Activated CD8-positive, alpha-beta memory T cell treated with anti-CD3 and anti-CD28 coated beads for 4 hours (primary cell): ENCODE data around the gene INO80C.

ENCODE experiments used
- DNase-seq, 2 donors: peaks; one replicate each; pipeline ENCODE4 v3.0.0-alpha.2; 2020; ENCODE audit warnings: low read depth in 2 of 2

The INO80C gene, protein sequence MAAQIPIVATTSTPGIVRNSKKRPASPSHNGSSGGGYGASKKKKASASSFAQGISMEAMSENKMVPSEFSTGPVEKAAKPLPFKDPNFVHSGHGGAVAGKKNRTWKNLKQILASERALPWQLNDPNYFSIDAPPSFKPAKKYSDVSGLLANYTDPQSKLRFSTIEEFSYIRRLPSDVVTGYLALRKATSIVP

DNA sequence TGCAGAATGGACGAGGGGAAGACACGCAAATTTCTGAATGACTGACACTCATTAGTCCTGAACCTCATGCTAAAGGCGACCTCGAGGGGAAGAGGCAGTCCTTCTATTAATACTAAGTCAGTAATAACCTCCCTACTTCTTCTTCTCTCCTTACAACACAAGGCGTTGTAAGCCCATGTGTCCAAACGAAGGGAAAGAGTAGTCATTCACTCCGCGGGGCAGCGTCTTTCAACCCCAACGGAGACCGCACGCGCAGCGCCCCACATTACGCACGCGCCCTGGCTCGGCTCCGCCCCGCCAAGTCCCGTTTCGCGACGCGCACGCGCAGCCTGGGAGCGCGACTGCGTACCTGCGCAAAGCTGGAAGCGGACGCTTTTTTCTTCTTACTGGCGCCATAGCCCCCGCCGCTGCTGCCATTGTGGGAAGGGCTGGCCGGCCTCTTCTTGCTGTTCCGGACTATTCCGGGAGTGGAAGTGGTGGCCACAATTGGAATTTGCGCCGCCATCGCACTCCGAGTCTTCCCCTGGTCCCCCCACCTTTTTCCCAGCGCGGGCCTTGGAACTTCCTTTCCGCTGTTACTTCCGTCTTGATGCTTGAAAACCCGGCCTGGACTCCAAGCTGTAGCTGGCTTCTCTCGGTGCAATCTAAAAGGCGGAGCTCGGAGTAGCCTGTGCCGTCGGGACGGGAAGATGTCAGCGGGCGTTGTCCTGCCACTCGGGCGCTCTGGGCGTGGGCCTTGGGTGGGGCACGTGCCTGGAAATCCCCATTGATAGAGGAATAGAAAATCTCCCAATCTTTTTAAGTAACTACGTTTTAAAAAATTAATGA, at the start of gene INO80C:
INO80C (minus strand) TSS at position 591 of the 828 bp plus-strand sequence; CDS start at position 505, 86 bp downstream.
- peak; percentile 84 to 87 for DNase-seq

DNA sequence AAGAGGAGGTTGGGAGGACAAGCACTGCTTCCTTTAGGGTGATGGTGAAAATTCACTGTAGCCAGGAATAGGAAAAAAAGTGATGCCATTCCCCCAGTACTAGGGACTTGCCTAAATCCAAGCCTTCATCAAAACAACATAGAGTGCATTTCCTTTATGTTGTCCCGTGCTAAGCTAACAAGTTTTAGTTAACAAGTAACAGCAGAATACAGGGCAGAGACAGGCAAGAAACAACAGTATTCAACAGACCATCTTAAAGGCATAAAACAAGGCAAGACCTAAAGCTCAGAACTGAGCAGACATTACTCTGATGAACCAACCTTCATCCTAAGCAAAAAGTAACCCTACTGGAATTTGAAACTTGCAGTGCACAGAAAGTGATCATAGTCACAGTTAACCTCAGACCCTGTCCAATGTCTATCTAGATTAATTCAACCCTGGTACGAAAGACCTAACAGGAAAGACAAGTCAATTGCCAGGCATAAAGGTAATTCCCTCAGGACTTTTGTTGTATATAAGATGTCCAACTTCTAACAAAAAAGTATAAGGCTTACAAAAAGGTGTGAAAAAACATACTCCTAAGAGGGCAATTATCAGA, 49.3 kb upstream of the INO80C start:
- DNase-seq = no peak

DNA sequence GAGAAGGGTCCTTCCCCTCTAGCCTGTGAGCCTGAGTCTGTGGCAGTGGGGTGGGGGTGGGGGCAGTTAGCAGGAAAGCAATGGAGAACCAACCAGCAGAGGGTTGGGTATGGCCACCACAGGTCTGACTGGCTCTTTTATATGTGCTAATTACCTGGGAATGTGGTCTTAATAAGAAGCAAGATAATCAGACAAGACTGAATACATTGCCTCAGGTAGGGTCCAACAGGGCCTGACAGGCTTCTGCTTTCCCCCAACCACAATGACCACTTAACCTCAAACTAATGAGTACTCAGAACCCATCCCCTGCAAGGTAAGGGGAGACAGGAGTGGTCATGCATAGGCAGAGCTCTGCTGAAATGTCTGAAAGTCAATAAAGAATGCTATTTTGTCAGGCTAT, 44.6 kb upstream of the INO80C start:
- DNase-seq = no peak

DNA sequence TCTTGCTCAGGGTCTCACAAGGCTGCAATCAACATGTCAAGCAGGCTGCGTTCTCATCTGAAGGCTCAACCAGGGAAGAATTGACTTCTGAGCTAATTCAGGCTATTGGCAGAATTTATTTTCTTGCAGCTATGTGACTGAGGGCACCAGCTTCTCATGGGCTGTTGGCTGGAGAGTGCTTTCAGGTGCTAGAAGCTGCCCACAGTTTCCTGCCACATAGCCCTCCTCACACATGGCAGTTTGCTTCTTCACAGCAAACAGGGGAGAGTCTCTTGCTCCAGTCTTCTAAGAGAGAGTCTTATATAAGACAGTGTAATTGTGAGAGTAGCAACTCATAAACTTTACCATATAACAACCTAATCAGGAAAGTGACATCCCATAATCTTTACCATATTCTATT, 37.5 kb upstream of the INO80C start:
- no peak for DNase-seq

DNA sequence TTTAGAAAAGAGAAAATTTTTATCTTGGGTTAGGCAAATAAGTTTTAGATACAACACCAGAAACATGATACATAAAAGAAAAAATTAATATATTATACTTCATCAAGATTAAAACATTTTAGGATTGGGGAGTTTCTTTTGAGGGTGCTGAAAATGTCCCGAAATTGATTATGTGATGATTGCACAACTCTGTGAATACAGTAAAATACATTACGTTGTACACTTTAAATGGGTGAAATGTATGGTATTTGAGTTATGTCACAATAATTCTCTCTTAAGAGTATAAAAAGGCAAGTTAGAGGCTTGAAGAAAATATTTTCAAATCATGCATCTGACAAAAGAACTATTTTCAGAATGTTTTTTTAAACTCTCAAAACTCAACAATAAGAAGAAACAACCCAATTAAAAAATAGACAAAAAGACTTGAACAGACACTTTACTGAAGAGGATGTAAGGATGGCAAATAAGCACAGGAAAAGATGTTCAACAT, 36.2 kb upstream of the INO80C start:
- DNase-seq = no peak

DNA sequence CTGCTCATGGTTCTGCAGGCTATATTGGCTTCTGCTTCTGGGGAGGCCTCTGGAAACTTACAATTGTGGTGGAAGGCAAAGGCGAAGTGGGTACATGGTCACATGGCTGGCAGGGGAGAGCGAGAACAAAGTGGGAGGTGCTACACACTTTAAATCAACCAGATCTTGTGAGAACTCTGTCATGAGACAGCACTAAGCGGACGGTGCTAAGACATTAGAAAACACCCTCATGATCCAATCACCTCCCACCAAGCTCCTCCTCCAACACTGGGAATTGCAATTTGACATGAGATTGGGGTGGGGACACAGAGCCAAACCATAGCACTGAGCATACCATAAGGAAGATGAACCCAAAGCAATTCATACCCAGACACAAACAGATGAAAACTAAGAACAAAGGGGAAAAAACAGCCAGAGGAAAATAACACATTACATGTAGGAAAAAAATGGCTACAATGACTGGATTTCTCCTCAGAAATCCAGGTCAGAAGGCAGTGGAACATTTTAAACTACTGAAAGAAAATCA, 31.1 kb upstream of the INO80C start:
- no peak for DNase-seq

DNA sequence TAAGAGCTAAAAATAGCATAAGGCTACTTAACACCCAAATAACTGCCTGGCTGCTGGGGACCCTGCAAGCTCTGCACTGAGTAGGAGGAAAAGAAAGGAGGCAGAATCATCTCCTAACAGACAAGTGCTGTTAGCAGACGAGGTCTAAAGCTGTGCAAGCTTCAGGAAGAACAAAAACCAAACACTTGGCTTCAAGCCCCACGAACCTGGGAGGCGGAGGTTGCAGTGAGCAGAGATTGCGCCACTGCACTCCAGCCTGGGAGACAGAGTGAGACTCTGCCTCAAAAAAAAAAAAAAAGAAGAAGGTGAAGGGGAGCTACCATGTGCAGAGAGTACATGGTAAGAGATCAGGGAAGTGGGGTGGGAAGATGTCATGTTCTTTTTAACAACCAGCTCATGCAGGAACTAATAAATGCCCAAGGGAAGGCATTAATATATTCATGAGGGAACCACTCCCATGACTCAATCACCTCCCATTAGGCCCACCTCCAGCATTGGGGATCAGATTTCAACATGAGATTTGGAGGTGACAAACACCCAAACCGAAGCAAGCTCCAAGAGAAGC, 28.8 kb upstream of the INO80C start:
- DNase-seq = no peak

DNA sequence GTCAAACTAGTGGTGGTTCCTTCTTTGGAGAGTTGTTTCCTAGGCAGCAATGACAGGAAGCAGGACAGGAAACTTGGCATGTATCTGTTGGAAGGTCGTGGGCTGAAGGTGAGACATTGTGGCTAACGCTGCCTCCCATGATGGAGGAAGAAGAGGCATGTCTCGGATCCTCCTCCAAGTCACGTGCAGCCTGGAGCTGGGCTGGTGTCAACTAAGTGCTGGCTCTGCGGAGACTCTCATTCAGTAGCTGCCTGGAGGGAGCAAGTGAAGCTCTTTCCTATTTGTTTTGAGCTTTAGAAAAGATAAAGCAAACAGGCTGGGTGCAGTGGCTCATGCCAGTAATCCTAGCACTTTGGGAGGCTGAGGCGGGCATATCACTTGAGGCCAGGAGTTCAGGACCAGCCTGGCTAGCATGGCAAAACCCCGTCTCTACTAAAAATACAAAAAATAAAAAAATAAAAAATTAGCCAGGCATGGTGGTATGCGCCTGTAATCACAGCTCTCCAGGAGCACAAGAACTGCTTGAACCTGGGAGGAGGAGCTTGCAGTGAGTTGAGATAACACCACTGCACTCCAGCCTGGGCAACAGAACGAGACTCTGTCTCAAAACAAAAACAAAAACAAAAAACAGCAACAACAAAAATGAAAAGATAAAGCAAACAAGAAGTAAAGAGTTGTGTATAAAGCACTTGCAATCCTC, 28.2 kb upstream of the INO80C start:
- DNase-seq = no peak

DNA sequence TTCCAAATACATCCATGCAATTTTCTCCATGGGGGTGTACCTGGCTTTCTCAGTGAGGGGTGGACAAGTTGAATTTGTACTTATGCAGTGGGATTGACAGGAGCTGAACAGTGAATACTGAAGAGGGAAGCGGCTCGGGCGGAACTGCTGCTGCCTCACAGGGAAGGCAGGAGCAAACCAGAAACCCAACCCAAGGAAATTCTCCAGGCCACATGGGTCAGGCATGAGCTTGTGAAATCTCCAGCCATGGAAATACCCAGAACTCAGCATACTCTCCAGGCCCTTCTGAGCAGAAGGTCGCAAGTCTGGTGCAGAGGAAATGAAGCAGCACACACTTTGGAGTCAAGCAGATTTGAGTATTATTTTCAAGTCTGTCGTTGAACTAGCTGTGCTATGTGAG, 26.5 kb upstream of the INO80C start:
- no peak for DNase-seq

DNA sequence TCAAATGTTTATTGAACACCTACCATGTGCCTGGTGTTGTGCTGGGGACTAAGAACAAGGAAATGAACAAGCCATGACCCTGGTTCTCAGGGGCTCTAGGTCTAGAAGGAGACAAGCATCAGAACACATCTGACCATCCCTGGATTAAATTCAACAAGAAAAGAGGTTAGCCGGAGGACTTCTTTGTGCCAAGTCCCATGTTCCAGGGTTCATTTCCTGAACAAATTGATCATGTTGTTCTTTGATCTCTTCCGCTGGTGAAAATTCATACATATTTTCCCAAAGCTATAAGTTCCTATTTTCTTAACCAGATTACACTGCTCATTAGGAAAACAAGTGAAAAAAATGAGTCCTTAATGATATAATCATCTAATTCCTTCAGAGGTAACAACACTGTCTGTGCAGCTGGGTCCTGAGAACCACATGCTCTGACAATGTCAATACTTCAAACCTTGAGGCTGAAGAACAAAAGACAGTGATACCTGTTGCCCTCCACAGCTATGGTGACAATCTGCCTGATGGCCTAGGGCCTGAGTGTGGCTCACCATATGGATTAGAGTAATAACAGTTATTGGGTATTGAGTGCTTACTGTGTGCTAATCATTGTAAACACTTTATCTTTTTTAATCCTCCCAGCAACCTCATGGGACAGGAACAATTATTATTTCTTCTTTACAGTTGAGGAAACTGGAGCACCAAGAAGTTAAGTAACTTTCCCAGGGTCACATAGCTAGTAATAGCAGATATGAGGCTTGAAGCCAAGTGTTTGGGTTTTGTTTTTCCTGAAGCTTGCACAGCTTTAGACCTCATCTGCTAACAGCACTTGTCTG, 24.6 kb upstream of the INO80C start:
- DNase-seq = no peak

DNA sequence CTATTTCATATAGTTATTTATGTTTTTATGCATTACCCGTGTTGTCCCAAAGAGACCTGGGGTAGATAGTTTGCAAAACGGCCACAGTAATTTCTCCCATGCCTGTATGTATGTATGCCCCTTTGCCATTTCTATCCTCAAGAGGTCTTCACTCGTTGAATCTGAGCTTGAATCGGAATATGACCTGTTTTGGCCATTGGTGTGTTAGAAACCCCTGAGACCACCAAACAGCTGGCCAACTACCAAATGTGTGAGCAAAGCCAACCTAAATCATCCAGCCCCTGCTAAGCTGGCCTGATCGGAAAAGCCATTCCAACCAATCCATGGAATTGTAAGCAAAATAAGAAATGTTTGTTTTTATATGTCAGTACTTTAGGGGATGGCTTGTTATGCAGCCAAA, 23.4 kb upstream of the INO80C start:
- DNase-seq = no peak

DNA sequence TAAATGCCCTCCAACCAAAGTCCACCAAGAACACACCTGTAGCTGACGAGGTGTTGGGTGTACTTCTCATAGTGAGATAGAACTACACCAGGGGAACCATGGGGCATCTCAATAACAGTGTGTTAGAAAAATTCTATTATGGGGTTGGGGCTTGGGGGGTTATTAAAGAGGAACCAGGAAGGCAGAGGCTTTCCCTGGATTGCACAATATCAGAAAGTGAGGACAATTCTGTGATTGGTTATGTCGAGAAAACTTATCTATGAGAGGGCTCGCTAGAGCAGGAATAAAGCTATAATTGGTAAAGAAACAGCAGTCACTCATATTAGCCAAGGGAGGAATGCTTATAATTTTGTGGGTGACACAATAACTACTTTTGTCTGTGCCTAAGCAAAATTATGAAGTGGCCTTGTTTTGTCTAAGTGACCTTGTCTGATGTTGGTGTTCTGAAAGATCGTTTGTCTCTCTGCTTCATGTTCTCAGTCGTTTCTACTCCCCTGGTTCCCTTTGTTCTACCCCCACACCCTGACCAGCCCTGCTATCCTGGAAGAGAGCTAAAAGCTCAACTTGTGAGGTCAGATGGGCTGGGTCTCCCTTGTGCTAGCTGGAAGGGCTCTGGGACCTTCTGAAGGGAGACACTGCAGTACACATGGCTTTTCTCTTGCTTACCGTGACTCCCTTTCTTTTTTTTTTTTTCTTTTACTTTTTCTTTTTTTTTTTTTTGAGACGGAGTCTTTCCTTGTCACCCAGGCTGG, 21.6 kb upstream of the INO80C start:
- DNase-seq = no peak

DNA sequence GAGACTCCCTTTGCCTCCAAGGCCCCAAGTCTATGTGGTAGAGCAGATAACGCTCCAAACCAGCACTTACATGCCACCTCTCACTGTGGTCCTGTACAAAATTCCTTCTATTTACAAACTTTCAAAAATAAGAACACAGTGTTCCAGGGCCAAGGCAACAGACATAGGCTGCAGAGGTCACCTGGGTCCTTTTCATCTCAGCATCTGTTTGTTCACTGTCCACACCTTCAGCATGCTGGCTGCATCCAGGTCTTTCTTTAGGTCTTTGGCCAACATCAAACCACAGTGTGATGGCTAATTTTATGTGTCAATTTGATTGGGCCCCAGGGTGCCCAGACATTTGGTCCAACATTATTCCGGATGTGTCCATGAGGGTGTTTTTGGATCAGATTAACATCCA, 20.0 kb upstream of the INO80C start:
- DNase-seq = no peak

DNA sequence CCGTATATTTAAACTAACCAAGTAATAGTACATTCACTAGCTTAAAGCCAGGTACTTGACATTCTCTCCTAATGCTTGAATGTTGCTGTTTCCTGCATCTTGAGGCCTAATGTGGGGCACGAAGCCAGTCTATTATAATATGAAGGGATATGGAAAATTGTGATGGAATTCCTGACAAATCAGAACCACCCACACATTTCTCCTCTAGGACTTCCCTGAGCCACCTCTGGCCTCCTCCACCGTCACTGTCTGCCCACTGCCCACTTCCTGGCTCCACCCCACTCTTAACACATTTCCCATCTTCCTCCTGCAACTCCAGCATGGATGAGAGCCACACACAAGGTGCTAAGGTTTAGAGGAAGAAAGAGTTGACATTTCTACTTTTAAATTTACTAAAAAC, 19.0 kb upstream of the INO80C start:
- no peak for DNase-seq

DNA sequence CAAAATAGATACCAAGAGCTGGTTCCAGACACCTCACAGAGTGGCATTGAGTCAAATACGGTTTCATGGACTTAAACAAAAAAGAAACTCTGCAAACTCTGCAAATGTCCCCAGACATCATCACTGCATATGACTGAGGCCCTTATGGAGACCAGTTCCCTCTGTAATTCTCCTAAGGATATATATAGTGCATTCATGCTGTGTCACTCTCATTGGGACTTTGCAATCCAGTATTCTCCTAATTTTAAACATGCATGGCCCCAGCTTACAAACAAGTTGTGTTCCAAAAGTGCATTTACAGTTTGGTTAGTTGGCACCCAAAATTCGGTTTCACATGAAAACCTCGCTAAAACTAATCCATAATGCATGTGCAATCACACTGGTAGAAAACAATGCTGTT, 18.6 kb upstream of the INO80C start:
- no peak for DNase-seq

DNA sequence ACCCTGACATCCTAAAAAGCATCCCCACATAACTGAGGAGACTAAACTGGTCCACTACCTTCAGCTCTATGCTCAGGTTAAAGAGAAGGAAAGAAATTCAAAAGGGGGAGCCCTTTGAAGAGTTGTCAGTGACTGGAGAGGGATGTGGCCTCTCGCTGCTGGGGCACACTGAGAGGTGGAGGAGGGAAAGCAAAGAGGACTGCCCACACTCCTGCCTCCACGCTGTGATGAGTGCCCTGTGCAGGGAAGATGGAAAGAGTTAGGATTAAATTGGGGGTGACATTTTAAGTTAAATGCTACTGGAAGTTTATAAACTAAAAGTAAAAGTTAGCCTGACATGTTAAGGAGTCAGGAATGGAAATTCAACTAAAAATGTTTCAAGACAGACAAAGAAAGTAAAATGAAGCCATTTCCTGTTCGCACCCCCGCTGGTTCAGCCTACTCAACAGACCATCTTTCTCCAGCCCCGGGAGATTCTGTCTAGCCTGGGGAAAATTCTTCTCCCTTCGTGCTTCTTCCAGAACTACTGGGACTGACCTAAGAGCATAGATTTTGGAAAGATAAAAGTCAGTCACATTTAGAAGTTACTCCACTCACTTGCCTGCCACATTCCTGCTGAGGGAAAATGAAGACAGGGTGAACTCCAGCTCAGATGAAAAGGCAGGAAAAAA, 17.8 kb upstream of the INO80C start:
- DNase-seq = no peak

DNA sequence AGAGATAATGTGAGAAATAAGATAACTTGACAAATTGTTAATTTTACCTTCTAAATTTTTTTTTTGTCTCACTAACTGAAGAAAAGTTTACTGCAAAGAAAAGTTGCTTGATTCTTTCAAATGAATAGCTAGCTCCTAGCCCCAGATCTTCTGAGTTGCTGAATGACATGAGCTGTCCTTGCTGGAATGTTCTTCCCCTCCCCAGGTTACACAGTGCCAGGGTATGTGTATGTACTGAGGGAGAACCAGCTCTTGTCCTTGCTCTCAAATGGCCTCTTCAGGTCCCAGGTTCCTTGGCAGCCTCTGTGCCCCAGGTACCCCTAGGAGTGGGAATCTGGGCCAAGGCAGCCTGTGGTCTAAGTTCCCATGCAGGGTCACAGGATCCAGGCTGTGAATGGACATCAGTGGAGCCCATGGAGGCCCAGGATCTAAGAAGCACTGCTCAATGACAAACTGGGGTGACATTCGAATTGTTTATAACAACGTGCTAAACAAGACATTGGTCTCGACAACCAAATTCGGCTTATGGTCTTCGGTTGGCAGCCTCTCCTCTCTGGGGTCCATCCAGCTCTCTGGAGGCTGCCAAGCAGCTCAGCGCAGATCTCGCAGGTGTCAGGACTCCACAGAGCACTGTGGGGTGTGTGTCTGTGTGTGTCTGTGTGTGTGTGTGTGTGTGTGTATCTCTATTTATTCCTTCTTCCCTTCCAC, 17.1 kb upstream of the INO80C start:
- DNase-seq = no peak

DNA sequence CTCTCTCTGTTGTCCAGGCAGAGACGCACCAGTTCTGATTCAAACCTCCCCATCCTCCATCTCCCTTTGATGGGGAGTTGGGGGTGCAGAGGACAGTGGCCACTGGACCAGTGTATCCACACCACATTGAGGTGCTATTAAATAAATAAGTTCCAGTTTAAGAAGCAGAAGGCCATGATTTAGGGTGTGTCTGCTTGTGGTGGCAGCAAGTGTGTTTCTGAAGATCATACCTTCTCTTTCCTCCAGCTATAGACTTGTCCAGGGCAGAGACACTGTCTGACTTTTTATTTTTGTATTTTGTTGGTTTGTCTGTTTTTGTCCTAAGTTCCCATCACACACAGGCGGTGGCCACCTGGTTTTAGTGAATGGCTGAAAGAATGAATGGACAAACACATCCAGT, 16.5 kb upstream of the INO80C start:
- DNase-seq = no peak
